Neural cell (in vitro differentiated cells): ENCODE measurements around the gene ZNF536. TPM values are rescaled to one million over a fixed set of nuclear protein-coding genes. Genes with fewer than 3 reads are reported as not detected.

ENCODE experiments used
- H2AFZ ChIP-seq: fragments of 200-600, 300-800 bp; sonication (generic), shearing (Covaris generic); 2 replicates; pipeline ENCODE4 v1.6.0; 2014; ENCODE audit warnings: low read depth, mild to moderate bottlenecking, antibody characterized with exemption, low read length, moderate library complexity
- H3F3A ChIP-seq: fragments of 200-600 bp; shearing (Covaris generic); 2 replicates; pipeline ENCODE4 v1.6.1; 2016; ENCODE audit warnings: mild to moderate bottlenecking, moderate library complexity, mixed read lengths, antibody characterized with exemption, low read length; ENCODE audit not compliant: insufficient read depth, poor library complexity, severe bottlenecking
- H3K27ac ChIP-seq: fragments of 200-600, 300-800 bp; sonication (generic), shearing (Covaris generic); 2 replicates; pipeline ENCODE4 v1.5.1; 2014; ENCODE audit warnings: mild to moderate bottlenecking, low read length, moderate library complexity
- H3K27me3 ChIP-seq: fragments of 300-800, 200-600 bp; sonication (generic), shearing (Covaris generic); 2 replicates; pipeline ENCODE4 v1.6.0; 2014; ENCODE audit warnings: mild to moderate bottlenecking, low read depth, low read length, moderate library complexity; ENCODE audit not compliant: insufficient read depth
- H3K36me3 ChIP-seq: fragments of 300-800, 200-600 bp; sonication (generic), shearing (Covaris generic); 2 replicates; pipeline ENCODE4 v1.5.1; 2014; ENCODE audit warnings: mild to moderate bottlenecking, antibody characterized with exemption, low read length, moderate library complexity; ENCODE audit not compliant: insufficient read depth
- H3K4me2 ChIP-seq: fragments of 300-800, 200-600 bp; sonication (generic), shearing (Covaris generic); 2 replicates; pipeline ENCODE4 v1.6.0; 2014; ENCODE audit warnings: mild to moderate bottlenecking, low read length
- H3K4me3 ChIP-seq: fragments of 300-800, 200-600 bp; sonication (generic), shearing (Covaris generic); 2 replicates; pipeline ENCODE4 v1.5.1; 2014; ENCODE audit warnings: mild to moderate bottlenecking, low read length, moderate library complexity
- H3K79me2 ChIP-seq: fragments of 200-600 bp; shearing (Covaris generic); replicated peaks from 2 replicates; pipeline ENCODE4 v1.6.0; 2014; ENCODE audit warnings: mild to moderate bottlenecking, low read length, moderate library complexity; ENCODE audit not compliant: insufficient read depth
- H3K9ac ChIP-seq: fragments of 300-800, 200-600 bp; sonication (generic), shearing (Covaris generic); 2 replicates; pipeline ENCODE4 v1.6.1; 2016; ENCODE audit warnings: mild to moderate bottlenecking, low read length, mixed read lengths
- H3K9me2 ChIP-seq: fragments of 200-600 bp; shearing (Covaris generic); 2 replicates; pipeline ENCODE4 v1.6.1; 2016; ENCODE audit warnings: mild to moderate bottlenecking, low read length, mixed read lengths; ENCODE audit not compliant: insufficient read depth
- H3K9me3 ChIP-seq: fragments of 200-600, 300-800 bp; sonication (generic), shearing (Covaris generic); 2 replicates; pipeline ENCODE4 v1.6.1; 2016; ENCODE audit warnings: mild to moderate bottlenecking, mixed run types, low read length, moderate library complexity, mixed read lengths
- H4K20me1 ChIP-seq: fragments of 200-600 bp; shearing (Covaris generic); 2 replicates; pipeline ENCODE4 v1.6.1; 2016; ENCODE audit warnings: mild to moderate bottlenecking, mixed run types; ENCODE audit not compliant: insufficient read depth
- EP300 ChIP-seq: fragments of 450-650 bp; conservative IDR thresholded peaks from 2 replicates; pipeline ENCODE4 v1.6.1; 2014; ENCODE audit warnings: antibody characterized with exemption, mild to moderate bottlenecking, moderate library complexity; ENCODE audit not compliant: poor library complexity, severe bottlenecking
- EZH2 ChIP-seq: fragments of 200-600, 300-800 bp; shearing (Covaris generic), sonication (generic); IDR thresholded peaks from 2 replicates; pipeline ENCODE4 v1.6.1; 2014; ENCODE audit warnings: antibody characterized with exemption, low read length, borderline replicate concordance, mild to moderate bottlenecking; ENCODE audit not compliant: insufficient read depth, poor library complexity, severe bottlenecking
- MXI1 ChIP-seq: fragments of 450-650 bp; conservative IDR thresholded peaks from 2 replicates; pipeline ENCODE4 v1.6.1; 2014; ENCODE audit warnings: antibody characterized with exemption, mild to moderate bottlenecking; ENCODE audit not compliant: poor library complexity, severe bottlenecking
- POLR2AphosphoS5 ChIP-seq: IDR thresholded peaks from 2 replicates; pipeline ENCODE4 v1.6.1; 2012
- RAD21 ChIP-seq: fragments of 450-650 bp; conservative IDR thresholded peaks from 2 replicates; pipeline ENCODE4 v1.6.1; 2014; ENCODE audit warnings: antibody characterized with exemption, mild to moderate bottlenecking, moderate library complexity
- REST ChIP-seq: IDR thresholded peaks from 2 replicates; pipeline ENCODE4 v1.6.1; 2012; ENCODE audit warnings: borderline replicate concordance
- SMC3 ChIP-seq: fragments of 450-650 bp; conservative IDR thresholded peaks from 2 replicates; pipeline ENCODE4 v1.6.1; 2014; ENCODE audit warnings: antibody characterized with exemption, mild to moderate bottlenecking, moderate library complexity; ENCODE audit not compliant: poor library complexity
- TAF1 ChIP-seq: IDR thresholded peaks from 2 replicates; pipeline ENCODE4 v1.6.1; 2012; ENCODE audit warnings: low read depth
- polyA plus RNA-seq: library from polyadenylated mRNA; depleted of rRNA; stranded (reverse); fragments of >200 nt; gene quantifications from 2 replicates; pipeline ENCODE4 v1.2.3, GENCODE V29; 2014
- TF ChIP-seq, protein P1 (sequence below): fragments of 450-650 bp; IDR thresholded peaks from 2 replicates; pipeline ENCODE4 v1.5.1; 2014; ENCODE audit warnings: antibody characterized with exemption, mild to moderate bottlenecking, moderate library complexity; ENCODE audit not compliant: poor library complexity, severe bottlenecking

Gene ZNF536
- polyA plus RNA-seq, 1 donor from 2014 or later: 13.9 TPM

- Histone ChIP-seq H3K4me3 (no peak overlapping the region), H3K36me3 (no peaks in the 10 kb centered on the region), H3K4me2 (no peak overlapping the region), H3F3A (no peaks in the 10 kb centered on the region), H3K79me2 (no peaks in the 10 kb centered on the region), H3K9me3 (no peaks in the 10 kb centered on the region), H2AFZ (no peak overlapping the region), H3K9me2 (no peaks in the 10 kb centered on the region), H3K9ac (no peak overlapping the region), H3K27ac (no peak overlapping the region), H3K27me3 (no peaks in the 10 kb centered on the region), H4K20me1 (no peaks in the 10 kb centered on the region)
- TF ChIP-seq POLR2AphosphoS5 (no peak), MXI1 (no peak), REST (no peak), EP300 (no peak), TAF1 (no peak), RAD21 (no peak)
Measured at GRCh38 chr19:30535011-30535410, 162.8 kb downstream of the ZNF536 start.

- Histone ChIP-seq H3K27ac (no peak overlapping the region), H3K4me2 (no peak overlapping the region), H4K20me1 (no peaks in the 10 kb centered on the region), H3F3A (no peaks in the 10 kb centered on the region), H3K79me2 (no peaks in the 10 kb centered on the region), H2AFZ (no peak overlapping the region), H3K36me3 (no peaks in the 10 kb centered on the region), H3K9me2 (no peaks in the 10 kb centered on the region), H3K9ac (no peak overlapping the region), H3K9me3 (no peaks in the 10 kb centered on the region), H3K27me3 (no peaks in the 10 kb centered on the region), H3K4me3 (no peak overlapping the region)
- TF ChIP-seq POLR2AphosphoS5: no peak
- no peak for TF ChIP-seq SMC3
- TF ChIP-seq MXI1: no peak
- TF ChIP-seq REST: no peak
- no peak for TF ChIP-seq RAD21
- no peak for TF ChIP-seq TAF1
- TF ChIP-seq EP300: no peak
- TF ChIP-seq, protein P1, sequence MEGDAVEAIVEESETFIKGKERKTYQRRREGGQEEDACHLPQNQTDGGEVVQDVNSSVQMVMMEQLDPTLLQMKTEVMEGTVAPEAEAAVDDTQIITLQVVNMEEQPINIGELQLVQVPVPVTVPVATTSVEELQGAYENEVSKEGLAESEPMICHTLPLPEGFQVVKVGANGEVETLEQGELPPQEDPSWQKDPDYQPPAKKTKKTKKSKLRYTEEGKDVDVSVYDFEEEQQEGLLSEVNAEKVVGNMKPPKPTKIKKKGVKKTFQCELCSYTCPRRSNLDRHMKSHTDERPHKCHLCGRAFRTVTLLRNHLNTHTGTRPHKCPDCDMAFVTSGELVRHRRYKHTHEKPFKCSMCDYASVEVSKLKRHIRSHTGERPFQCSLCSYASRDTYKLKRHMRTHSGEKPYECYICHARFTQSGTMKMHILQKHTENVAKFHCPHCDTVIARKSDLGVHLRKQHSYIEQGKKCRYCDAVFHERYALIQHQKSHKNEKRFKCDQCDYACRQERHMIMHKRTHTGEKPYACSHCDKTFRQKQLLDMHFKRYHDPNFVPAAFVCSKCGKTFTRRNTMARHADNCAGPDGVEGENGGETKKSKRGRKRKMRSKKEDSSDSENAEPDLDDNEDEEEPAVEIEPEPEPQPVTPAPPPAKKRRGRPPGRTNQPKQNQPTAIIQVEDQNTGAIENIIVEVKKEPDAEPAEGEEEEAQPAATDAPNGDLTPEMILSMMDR: no peak
- no peak for TF ChIP-seq EZH2
Measured at GRCh38 chr19:30536975-30537374, 164.8 kb downstream of the ZNF536 start.
